ENCODE data around the gene TBC1D13. TPM values are rescaled to one million over a fixed set of nuclear protein-coding genes. Genes with fewer than 3 reads are reported as not detected.
"Not testable (repeated sequence)": the region's sequence is repeated elsewhere in the genome, so short reads cannot be mapped to it uniquely, and the experiment has no call there.

The TBC1D13 gene
- total and polyA plus RNA-seq, 10 of the 15 experiments (the other 5 are each of a cell fraction or from before 2014, with no cell fraction given): 3.0 to 23.1 (median 16.5) TPM

DNA sequence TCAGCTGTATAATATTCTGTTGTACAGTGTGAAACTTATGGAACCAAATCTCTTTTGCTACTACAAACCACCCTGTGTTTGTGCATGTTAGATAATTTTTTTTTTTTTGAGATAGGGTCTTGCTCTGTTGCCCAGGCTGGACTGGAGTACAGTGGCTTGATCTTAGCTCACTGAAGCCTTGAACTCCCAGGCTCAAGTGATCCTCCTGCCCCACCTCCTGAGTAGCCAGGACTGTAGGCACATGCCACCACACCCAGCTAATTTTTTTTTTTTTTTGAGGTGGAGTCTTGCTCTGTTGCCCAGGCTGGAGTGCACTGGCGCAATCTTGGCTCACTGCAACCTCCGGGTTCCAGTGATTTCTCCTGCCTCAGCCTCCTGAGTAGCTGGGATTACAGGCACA is 7.9 kb downstream of the TBC1D13 start:
- ATAC-seq; H4K20me1 ChIP-seq (ENCODE audit: control insufficient read depth, insufficient read depth); H3K4me1 ChIP-seq (ENCODE audit: control insufficient read depth, insufficient read depth, low read length); FAIRE-seq; H3K27ac ChIP-seq (ENCODE audit: control insufficient read depth, insufficient read depth); RAD21 ChIA-PET (ENCODE audit: unreplicated experiment); intact Hi-C loops (cut with micrococcal nuclease; ENCODE audit: unreplicated experiment); H2AFZ ChIP-seq (ENCODE audit: control insufficient read depth, low read depth, low read length); CTCF ChIA-PET; H3K9me3 ChIP-seq (replicated peaks; ENCODE audit: control insufficient read depth, insufficient read depth, low read length); H3K79me2 ChIP-seq (ENCODE audit: control insufficient read depth, insufficient read depth, low read length); H3K4me2 ChIP-seq (ENCODE audit: control insufficient read depth, insufficient read depth); H3K4me3 ChIP-seq; H3K9ac ChIP-seq (ENCODE audit: control insufficient read depth, insufficient read depth, low read length); H3K27me3 ChIP-seq (replicated peaks in 1 of 2; ENCODE audit: control insufficient read depth in 2 of 2, insufficient read depth in 2 of 2, low read length in 1 of 2); in situ Hi-C loops (cut with MboI); BruUV-seq (replicated peaks); DNase-seq (ENCODE audit: low read depth, low spot score): not testable (repeated sequence)
- ChIA-PET POLR2A (interaction anchor here (0.5 to 0.6 kb wide), 2 partner anchors 29 to 153 kb away, joined by 4 to 8 read pairs; no protein-coding TSS in a partner anchor), SMC1A (ENCODE audit: uncharacterized antibody, unreplicated experiment) (interaction anchor here (1.6 kb wide), 1 partner anchor 93 kb away, joined by 3 read pairs; the partner anchor contains the start of gene PKN3)
- 50% methylated on average over 2 of the region's 2 CpGs for WGBS (ENCODE audit: insufficient coverage, insufficient replicate concordance, low lambda C conversion rate, missing lambda C conversion rate)
- H3K36me3 ChIP-seq (ENCODE audit: control insufficient read depth in 2 of 2, insufficient read depth in 2 of 2, low read length in 1 of 2): peaks cover 7 to 19% of the 10 kb centered on the region in 2 experiments

DNA sequence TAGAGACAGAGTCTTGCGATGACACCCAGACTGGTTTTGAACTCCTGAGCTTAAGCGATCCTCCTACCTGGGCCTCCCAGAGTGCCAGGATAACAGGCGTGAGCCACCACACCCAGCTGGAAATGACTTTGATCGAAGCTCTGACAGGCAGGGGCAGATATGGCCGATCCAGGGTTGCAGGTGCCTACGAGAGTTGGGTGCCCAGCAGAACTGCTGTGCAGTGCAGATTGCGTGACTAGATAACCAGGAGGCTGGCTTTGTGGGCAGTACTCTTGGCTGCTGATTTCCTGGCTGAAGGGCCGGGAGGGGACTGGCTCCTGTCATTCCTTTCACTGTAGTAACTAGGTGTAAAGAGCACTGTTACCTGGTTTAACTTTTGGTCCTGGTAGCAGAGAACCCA is 11.8 kb downstream of the TBC1D13 start:
- ChIA-PET RAD21 (ENCODE audit: unreplicated experiment) (no interaction called here), POLR2A (interaction anchor here (0.6 kb wide), 1 partner anchor 78 kb away, joined by 3 read pairs; no protein-coding TSS in a partner anchor), SMC1A (ENCODE audit: uncharacterized antibody, unreplicated experiment) (no interaction called here), CTCF (no interaction called here)
- H3K4me2 ChIP-seq (ENCODE audit: control insufficient read depth, insufficient read depth): no peak overlapping the region
- no peak overlapping the region for H3K27ac ChIP-seq (ENCODE audit: control insufficient read depth, insufficient read depth)
- no peaks in the 10 kb centered on the region for H4K20me1 ChIP-seq (ENCODE audit: control insufficient read depth, insufficient read depth)
- no peaks in the 10 kb centered on the region for H3K9me3 ChIP-seq (replicated peaks; ENCODE audit: control insufficient read depth, insufficient read depth, low read length)
- DNase-seq (ENCODE audit: low read depth, low spot score): no peak
- intact Hi-C loops (cut with micrococcal nuclease; ENCODE audit: unreplicated experiment): no loop called here
- H3K27me3 ChIP-seq (replicated peaks in 1 of 2; ENCODE audit: control insufficient read depth in 2 of 2, insufficient read depth in 2 of 2, low read length in 1 of 2): no peaks in the 10 kb centered on the region
- H3K36me3 ChIP-seq (ENCODE audit: control insufficient read depth in 2 of 2, insufficient read depth in 2 of 2, low read length in 1 of 2): peaks cover 13 to 18% of the 10 kb centered on the region in 2 experiments
- in situ Hi-C loops (cut with MboI): no loop called here
- BruUV-seq (replicated peaks): no TSS peak
- H3K4me1 ChIP-seq (ENCODE audit: control insufficient read depth, insufficient read depth, low read length): no peaks in the 10 kb centered on the region
- H3K9ac ChIP-seq (ENCODE audit: control insufficient read depth, insufficient read depth, low read length): no peak overlapping the region
- H3K4me3 ChIP-seq: no peak overlapping the region
- 87% methylated on average over 8 of the region's 8 CpGs for WGBS (ENCODE audit: insufficient coverage, insufficient replicate concordance, low lambda C conversion rate, missing lambda C conversion rate)
- ATAC-seq: no peak
- H2AFZ ChIP-seq (ENCODE audit: control insufficient read depth, low read depth, low read length): no peak overlapping the region
- FAIRE-seq: no peak
- H3K79me2 ChIP-seq (ENCODE audit: control insufficient read depth, insufficient read depth, low read length): no peaks in the 10 kb centered on the region
- TF ChIP-seq IKZF1 (conservative IDR thresholded peaks at IDR 0.05) (no peak), NFIC (IDR thresholded peaks at IDR 0.05; ENCODE audit: low read depth, low read length) (no peak), EZH2 (IDR thresholded peaks at IDR 0.05; ENCODE audit: borderline replicate concordance, control insufficient read depth, low read depth, low read length) (no peak), RFX5 (IDR thresholded peaks at IDR 0.05; ENCODE audit: low read depth, low read length) (no peak), RBBP5 (conservative IDR thresholded peaks at IDR 0.05) (no peak), FOXM1 (IDR thresholded peaks at IDR 0.05; ENCODE audit: low read depth, low read length) (no peak), MEF2B (IDR thresholded peaks at IDR 0.05; ENCODE audit: partially characterized antibody, poor library complexity, severe bottlenecking) (no peak), IKZF2 (IDR thresholded peaks at IDR 0.05) (no peak), SIX5 (IDR thresholded peaks at IDR 0.05; ENCODE audit: low read depth, low read length, severe bottlenecking) (no peak), E2F8 (IDR thresholded peaks at IDR 0.05; ENCODE audit: low read depth, partially characterized antibody) (no peak), IRF4 (IDR thresholded peaks at IDR 0.05; ENCODE audit: low read depth, low read length) (no peak), ZNF217 (IDR thresholded peaks at IDR 0.05) (no peak), TCF12 (IDR thresholded peaks at IDR 0.05; ENCODE audit: low read depth, low read length) (no peak), TAF1 (IDR thresholded peaks at IDR 0.05; ENCODE audit: borderline replicate concordance, low read depth, low read length) (no peak)
- TF ChIP-seq, protein P1, sequence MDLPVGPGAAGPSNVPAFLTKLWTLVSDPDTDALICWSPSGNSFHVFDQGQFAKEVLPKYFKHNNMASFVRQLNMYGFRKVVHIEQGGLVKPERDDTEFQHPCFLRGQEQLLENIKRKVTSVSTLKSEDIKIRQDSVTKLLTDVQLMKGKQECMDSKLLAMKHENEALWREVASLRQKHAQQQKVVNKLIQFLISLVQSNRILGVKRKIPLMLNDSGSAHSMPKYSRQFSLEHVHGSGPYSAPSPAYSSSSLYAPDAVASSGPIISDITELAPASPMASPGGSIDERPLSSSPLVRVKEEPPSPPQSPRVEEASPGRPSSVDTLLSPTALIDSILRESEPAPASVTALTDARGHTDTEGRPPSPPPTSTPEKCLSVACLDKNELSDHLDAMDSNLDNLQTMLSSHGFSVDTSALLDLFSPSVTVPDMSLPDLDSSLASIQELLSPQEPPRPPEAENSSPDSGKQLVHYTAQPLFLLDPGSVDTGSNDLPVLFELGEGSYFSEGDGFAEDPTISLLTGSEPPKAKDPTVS (IDR thresholded peaks at IDR 0.05; ENCODE audit: low read depth, low read length): no peak
